ENCODE measurements around the gene RINT1.

RINT1 gene

DNA sequence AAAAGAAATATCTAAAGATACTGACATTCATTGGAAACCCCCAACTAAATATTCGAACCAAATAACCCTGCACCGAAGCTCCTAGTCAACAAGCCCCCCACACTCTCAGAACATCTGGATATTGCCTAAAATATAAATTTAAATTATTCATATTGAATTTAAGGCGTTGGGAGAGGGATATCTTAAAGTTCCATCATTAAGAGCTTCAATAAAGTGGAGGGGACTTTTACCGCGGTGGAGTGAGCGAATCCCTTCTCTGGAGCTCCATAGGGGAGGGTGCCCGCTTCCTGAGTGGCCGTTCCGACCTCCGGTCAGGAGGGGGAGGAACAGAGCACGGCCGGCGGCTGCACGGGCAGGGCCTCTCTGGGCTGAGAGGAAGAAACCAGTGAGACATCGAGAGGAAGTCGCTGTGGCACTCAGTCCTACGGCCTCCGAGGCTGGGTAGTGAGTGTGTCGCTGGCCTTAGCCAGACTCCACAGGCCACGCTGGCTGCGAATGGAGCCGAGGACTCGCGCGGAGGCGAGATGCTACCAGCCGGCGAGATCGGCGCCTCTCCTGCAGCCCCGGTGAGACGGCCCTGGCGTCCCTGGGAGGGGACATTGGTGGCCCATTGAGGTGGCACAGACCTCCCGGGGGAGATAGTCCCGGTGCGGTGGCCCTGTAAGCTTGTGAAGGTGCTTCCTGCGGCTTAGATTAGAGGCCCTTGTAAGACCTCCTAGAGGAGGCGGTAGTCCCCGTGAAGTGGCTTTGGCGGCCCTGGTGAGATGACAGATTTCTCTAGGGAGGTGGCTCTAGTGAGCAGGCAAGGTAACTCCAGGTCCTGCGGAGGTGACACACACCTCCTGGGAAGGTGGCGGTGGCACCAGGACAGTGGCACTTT is at the start of gene RINT1:
Gene RINT1, plus strand, starts transcription at position 410 of the 880 bp plus-strand sequence. Its CDS starts 115 bp downstream, at position 525.
- TF ChIP-seq, protein P1, sequence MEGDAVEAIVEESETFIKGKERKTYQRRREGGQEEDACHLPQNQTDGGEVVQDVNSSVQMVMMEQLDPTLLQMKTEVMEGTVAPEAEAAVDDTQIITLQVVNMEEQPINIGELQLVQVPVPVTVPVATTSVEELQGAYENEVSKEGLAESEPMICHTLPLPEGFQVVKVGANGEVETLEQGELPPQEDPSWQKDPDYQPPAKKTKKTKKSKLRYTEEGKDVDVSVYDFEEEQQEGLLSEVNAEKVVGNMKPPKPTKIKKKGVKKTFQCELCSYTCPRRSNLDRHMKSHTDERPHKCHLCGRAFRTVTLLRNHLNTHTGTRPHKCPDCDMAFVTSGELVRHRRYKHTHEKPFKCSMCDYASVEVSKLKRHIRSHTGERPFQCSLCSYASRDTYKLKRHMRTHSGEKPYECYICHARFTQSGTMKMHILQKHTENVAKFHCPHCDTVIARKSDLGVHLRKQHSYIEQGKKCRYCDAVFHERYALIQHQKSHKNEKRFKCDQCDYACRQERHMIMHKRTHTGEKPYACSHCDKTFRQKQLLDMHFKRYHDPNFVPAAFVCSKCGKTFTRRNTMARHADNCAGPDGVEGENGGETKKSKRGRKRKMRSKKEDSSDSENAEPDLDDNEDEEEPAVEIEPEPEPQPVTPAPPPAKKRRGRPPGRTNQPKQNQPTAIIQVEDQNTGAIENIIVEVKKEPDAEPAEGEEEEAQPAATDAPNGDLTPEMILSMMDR (IDR thresholded peaks at IDR 0.05) = peak; percentile 74
- H3K36me3 ChIP-seq = peaks cover 3% of the 10 kb centered on the region
- peak within 1 kb of the TSS; percentile 79 to 83 for H3K4me3 ChIP-seq (ENCODE audit: low read depth in 1 of 2, low read length in 1 of 2)
- H3K4me1 ChIP-seq (ENCODE audit: control insufficient read depth in 1 of 2, insufficient read depth in 1 of 2, low read depth in 1 of 2, low read length in 1 of 2) = peaks cover 21 to 22% of the 10 kb centered on the region in 2 experiments
- no peaks in the 10 kb centered on the region for H3K9me3 ChIP-seq
- no peaks in the 10 kb centered on the region for H3K27me3 ChIP-seq
- peak within 1 kb of the TSS; percentile 89 for H3K27ac ChIP-seq

DNA sequence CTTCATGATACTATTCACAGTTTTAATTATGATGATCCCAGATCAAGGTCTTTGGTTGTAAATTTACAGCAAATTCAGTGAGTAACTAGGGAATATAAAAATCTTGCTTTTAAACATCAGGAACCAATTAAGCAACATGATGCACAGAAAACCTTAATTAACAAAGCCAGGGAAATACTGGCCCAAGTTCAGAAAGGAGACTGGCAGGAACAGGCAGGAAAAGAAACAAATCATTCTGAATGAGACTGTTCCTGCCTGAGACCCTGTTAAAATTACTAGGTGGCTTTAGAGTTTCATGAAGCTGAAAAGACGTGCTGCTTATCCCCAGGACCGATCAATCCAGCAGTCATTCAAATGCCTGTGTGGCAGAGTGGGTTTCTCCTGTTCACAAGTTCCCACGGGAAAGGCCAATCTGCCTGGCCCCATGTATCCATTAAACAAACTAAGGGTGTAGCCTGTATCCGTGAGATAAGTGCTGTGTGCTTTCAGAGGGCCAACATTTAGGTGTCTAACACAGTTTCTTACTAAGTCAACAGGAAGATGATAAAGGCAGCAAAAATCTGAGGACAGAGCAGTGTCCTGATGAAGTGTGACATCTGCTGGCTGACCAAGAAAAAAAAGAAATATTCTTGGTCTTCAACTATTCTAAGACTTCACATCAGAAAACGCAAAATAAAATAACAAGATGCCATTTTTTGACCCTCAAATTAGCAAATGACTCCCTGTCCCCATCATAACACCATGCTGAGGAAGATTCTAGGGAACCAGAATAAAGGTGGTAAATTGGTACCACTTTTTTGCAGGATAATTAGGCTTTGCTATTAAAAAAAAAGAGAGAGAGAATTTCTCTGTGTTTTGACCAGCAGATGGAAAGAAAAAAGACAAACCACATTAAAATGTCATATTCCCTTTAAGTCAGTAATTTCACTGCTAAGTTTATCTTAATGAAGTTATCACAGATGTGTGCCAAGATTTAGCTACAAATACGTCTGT is 44.1 kb upstream of the RINT1 start:
- TF ChIP-seq, protein P1 (IDR thresholded peaks at IDR 0.05) = peak; percentile 49
- peak overlapping the region; percentile 45 for H3K27ac ChIP-seq

DNA sequence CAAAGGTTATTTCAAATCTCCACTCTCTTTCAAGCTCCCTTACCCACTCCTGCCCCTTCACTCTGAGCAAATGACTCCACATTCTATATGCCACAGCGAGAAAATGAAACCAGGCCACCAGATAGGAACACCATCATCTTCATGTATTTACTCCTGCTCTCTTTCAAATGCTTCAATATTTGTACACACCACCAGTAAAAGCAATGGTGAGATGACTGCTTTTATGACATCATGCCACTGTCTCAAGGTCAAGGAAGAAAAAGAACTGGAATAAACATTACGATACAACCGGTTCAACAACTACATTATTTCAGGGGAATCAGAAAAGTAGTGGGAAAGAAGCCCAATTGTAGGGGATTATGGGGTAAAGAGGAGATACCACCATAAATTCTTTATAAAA is 42.6 kb upstream of the RINT1 start:
- Histone ChIP-seq H3K36me3 (no peaks in the 10 kb centered on the region), H3K27ac (no peak overlapping the region), H3K9me3 (no peaks in the 10 kb centered on the region), H3K4me1 (ENCODE audit: control insufficient read depth in 1 of 2, insufficient read depth in 1 of 2, low read depth in 1 of 2, low read length in 1 of 2) (peaks cover 8 to 12% of the 10 kb centered on the region in 2 experiments), H3K27me3 (no peaks in the 10 kb centered on the region), H3K4me3 (ENCODE audit: low read depth in 1 of 2, low read length in 1 of 2) (no peak overlapping the region)
- TF ChIP-seq, protein P1 (IDR thresholded peaks at IDR 0.05) = no peak

More for the DNA sequence above, 44.1 kb upstream of the RINT1 start:
- Histone ChIP-seq H3K36me3 (no peaks in the 10 kb centered on the region), H3K4me3 (ENCODE audit: low read depth in 1 of 2, low read length in 1 of 2) (no peak overlapping the region), H3K4me1 (ENCODE audit: control insufficient read depth in 1 of 2, insufficient read depth in 1 of 2, low read depth in 1 of 2, low read length in 1 of 2) (peaks cover 8 to 12% of the 10 kb centered on the region in 2 experiments), H3K9me3 (no peaks in the 10 kb centered on the region), H3K27me3 (no peaks in the 10 kb centered on the region)

DNA sequence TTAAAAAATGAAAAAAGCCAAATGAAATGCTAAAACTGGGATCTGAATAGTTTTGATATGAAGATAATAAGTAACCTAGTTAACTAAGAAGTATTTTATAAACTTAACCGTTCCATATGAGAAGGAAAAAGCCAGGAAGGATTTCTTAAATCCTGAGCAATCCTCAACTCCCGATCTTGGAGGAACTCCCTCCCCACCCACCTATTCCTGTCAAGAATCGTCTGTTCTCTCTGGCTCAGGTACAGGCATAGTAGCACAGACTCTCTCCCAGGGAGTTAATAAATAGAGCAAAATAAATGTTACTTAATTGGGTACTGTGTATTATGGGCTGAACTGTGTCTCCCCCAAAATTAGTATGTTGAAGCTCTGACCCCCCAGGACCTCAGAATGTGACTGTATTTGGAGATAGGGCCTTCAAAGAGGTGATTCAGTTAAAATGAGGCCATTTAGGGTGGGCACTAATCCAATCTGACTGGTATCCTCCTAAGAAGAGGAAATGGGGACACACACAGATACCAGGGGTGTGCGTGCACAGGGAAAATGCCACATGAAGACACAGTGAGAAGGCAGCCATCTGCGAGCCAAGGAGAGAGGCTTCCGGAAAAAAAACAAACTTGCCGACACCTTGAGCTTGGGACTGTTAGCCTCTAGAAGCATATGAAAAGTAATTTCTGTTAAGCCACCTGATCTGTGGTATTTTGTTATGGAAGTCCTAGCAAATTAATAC is 38.6 kb upstream of the RINT1 start:
- H3K27me3 ChIP-seq = no peaks in the 10 kb centered on the region
- no peaks in the 10 kb centered on the region for H3K36me3 ChIP-seq
- TF ChIP-seq, protein P1 (IDR thresholded peaks at IDR 0.05) = no peak
- no peaks in the 10 kb centered on the region for H3K9me3 ChIP-seq
- H3K4me3 ChIP-seq (ENCODE audit: low read depth in 1 of 2, low read length in 1 of 2) = no peak overlapping the region
- no peak overlapping the region for H3K27ac ChIP-seq
- H3K4me1 ChIP-seq (ENCODE audit: control insufficient read depth in 1 of 2, insufficient read depth in 1 of 2, low read depth in 1 of 2, low read length in 1 of 2) = no peaks in the 10 kb centered on the region

DNA sequence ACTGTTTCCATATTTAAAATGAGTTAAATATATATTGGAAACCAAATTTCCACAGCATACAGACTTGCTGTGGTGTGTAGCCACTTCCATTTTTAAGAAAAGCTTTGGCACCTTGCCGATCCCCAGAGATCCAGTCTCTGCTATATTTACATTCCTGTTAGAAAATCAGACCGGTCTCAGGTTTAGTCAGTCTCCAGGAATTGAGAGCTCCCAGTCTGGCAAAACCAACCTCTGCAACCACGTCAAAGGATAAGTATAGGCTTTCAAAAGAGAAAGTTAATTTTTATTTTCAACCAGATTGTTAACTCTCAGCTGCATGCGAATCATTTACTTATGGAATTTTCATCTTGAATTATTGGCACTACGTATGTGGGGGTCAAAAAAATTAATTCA is 38.1 kb upstream of the RINT1 start:
- Histone ChIP-seq H3K36me3 (no peaks in the 10 kb centered on the region), H3K9me3 (no peaks in the 10 kb centered on the region), H3K4me3 (ENCODE audit: low read depth in 1 of 2, low read length in 1 of 2) (no peak overlapping the region), H3K27ac (no peak overlapping the region), H3K27me3 (no peaks in the 10 kb centered on the region), H3K4me1 (ENCODE audit: control insufficient read depth in 1 of 2, insufficient read depth in 1 of 2, low read depth in 1 of 2, low read length in 1 of 2) (no peaks in the 10 kb centered on the region)
- TF ChIP-seq, protein P1 (IDR thresholded peaks at IDR 0.05) = no peak
